Activated CD4-positive, alpha-beta T cell treated with anti-CD3 and anti-CD28 coated beads, Interleukin-2, amount 10 ng/mL, durations not matched to agents 7 days and 5 days (primary cell): ENCODE results near the gene APPL2. TPM values are rescaled to one million over a fixed set of nuclear protein-coding genes. Genes with fewer than 3 reads are reported as not detected.
"Not testable (repeated sequence)": the region's sequence is repeated elsewhere in the genome, so short reads cannot be mapped to it uniquely, and the experiment has no call there.

Experiments used
- CTCF ChIA-PET: fragments of 350-600 bp; sonication (Branson Sonifier 250); formaldehyde crosslinking; loops from one replicate; lab custom pipeline; 2021; ENCODE audit warnings: antibody characterized with exemption; lab: Charles Lee
- POLR2A ChIA-PET: fragments of 350-600 bp; sonication (Branson Sonifier 250); formaldehyde crosslinking; loops from one replicate; lab custom pipeline; 2021; ENCODE audit warnings: antibody characterized with exemption; lab: Charles Lee
- DNase-seq: peaks from one replicate; pipeline ENCODE4 v3.0.0-alpha.2; 2020
- H3K27ac Mint-ChIP-seq: one replicate; pipeline ENCODE4 v1.8.0; 2021; ENCODE audit warnings: mild to moderate bottlenecking, moderate library complexity, mixed read lengths
- H3K27me3 Mint-ChIP-seq: one replicate; pipeline ENCODE4 v1.8.0; 2021; ENCODE audit warnings: mixed read lengths
- H3K36me3 Mint-ChIP-seq: one replicate; pipeline ENCODE4 v1.8.0; 2021; ENCODE audit warnings: low read depth, mixed read lengths
- H3K4me1 Mint-ChIP-seq: one replicate; pipeline ENCODE4 v1.8.0; 2021; ENCODE audit warnings: mixed read lengths
- H3K4me3 Mint-ChIP-seq: one replicate; pipeline ENCODE4 v1.8.0; 2021; ENCODE audit warnings: mild to moderate bottlenecking, moderate library complexity, mixed read lengths
- H3K9me3 Mint-ChIP-seq: one replicate; pipeline ENCODE4 v1.8.0; 2021; ENCODE audit warnings: mixed read lengths
- total RNA-seq, 2 experiments: library from RNA; stranded (reverse); gene quantifications; one replicate each; pipeline ENCODE4 v1.2.3, GENCODE V29; 2021

The APPL2 gene
- total RNA-seq, 2 experiments from 2014 or later, result 24.6 to 27.3 TPM

DNA sequence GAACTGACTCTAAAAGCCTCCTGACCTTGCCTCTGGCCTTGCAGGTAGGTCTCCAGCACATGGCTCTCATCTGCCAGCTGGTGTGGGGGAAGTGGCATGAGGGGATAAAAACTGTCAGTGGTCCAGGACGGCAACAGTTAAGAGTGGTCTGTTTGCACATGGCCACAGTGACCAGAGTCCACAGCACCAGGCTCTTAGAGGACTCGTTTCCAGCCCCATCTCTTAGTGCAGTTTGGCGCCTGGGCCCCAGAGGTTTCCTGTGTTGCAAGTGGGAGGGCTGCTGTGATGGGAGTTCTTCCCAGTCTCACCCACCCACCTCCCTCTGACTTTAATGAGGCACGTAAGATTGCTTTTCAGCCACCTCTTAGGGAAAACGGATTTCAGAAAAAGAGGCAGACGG is 37.0 kb downstream of the APPL2 start:
- Mint-ChIP-seq H3K36me3 (peaks cover 8% of the 10 kb centered on the region), H3K4me3 (no peak overlapping the region), H3K27ac (no peak overlapping the region), H3K9me3 (no peaks in the 10 kb centered on the region), H3K4me1 (no peaks in the 10 kb centered on the region), H3K27me3 (no peaks in the 10 kb centered on the region)
- CTCF ChIA-PET, result interaction anchor here (1.4 kb wide), 1 partner anchor 148 kb away, joined by 3 read pairs; no protein-coding TSS in a partner anchor
- POLR2A ChIA-PET, result no interaction called here
- DNase-seq, result no peak

- H3K4me3 Mint-ChIP-seq, result no peak overlapping the region
These were observed 39.9 kb downstream of the APPL2 start for GRCh38 chr12:105196090-105196489.

GRCh38 chr12:105194947-105195346 is 41.0 kb downstream of the APPL2 start:
- Mint-ChIP-seq H3K4me3 (no peak overlapping the region), H3K27me3 (no peaks in the 10 kb centered on the region), H3K9me3 (no peaks in the 10 kb centered on the region), H3K4me1 (no peaks in the 10 kb centered on the region), H3K36me3 (peaks cover 20% of the 10 kb centered on the region), H3K27ac (no peak overlapping the region)
- ChIA-PET POLR2A (no interaction called here), CTCF (no interaction called here)
- DNase-seq, result no peak

More at GRCh38 chr12:105196090-105196489, 39.9 kb downstream of the APPL2 start:
- H3K9me3 Mint-ChIP-seq, result no peaks in the 10 kb centered on the region
- ChIA-PET POLR2A (no interaction called here), CTCF (no interaction called here)
- DNase-seq, result no peak
- H3K36me3 Mint-ChIP-seq, result peaks cover 13% of the 10 kb centered on the region
- H3K4me1 Mint-ChIP-seq, result no peaks in the 10 kb centered on the region
- no peaks in the 10 kb centered on the region for H3K27me3 Mint-ChIP-seq
- no peak overlapping the region for H3K27ac Mint-ChIP-seq

DNA sequence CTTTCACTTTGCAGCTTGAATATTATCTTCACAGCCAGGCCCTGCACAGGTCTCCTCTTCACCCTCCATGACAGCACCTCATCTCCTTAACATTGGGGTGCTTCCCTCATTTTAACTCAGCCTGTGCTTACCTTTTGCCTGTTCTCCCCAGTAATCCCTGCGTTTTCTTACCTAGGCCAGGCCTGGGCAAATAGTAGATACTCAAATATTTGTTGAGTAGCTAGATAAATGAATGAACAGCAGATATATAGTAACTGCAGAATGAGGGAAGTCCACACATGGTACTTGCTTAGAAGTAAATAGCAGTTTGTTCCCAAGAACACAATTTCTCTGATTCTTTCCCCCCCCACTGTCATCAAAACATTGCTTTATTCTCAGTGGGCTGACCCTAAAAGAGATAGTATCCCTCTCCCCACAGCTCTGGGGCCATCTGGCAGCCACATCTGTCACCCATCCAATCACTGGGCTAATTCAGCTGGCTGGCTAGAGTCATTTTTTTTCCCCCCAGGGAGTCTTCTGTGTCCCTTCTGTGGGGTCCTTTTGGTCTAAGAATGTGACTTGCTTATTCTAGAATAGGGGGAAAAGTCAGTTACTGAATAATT is 43.2 kb downstream of the APPL2 start:
- no peaks in the 10 kb centered on the region for H3K27me3 Mint-ChIP-seq
- H3K9me3 Mint-ChIP-seq, result no peaks in the 10 kb centered on the region
- peaks cover 31% of the 10 kb centered on the region for H3K36me3 Mint-ChIP-seq
- no peak overlapping the region for H3K27ac Mint-ChIP-seq
- DNase-seq, result no peak
- ChIA-PET CTCF (no interaction called here), POLR2A (no interaction called here)
- H3K4me1 Mint-ChIP-seq, result no peaks in the 10 kb centered on the region
- H3K4me3 Mint-ChIP-seq, result no peak overlapping the region

DNA sequence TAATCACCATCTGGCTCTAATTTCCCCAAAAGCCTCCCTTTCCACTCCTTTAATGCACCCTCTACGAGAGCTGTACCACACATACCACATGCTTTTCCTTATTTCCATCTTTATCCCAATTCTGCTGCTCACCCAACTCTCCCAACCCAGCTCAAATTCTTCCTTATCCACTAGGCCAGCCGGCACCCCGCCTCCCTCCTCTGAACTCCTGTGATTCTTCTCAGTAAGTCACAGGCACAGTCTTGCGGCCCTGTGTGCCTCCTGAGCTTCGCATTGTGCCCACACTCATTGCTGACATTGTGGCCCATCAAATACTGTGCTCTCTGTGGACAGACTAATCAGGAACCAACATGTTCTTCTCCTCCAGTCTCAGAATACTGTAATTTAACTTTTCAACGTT is 45.4 kb downstream of the APPL2 start:
- no peak for DNase-seq
- Mint-ChIP-seq H3K4me1 (no peaks in the 10 kb centered on the region), H3K9me3 (no peaks in the 10 kb centered on the region), H3K36me3 (peaks cover 43% of the 10 kb centered on the region), H3K27me3 (no peaks in the 10 kb centered on the region), H3K27ac (no peak overlapping the region), H3K4me3 (no peak overlapping the region)
- ChIA-PET POLR2A (no interaction called here), CTCF (interaction anchor here (1.9 kb wide), 1 partner anchor 11 kb away, joined by 4 read pairs; no protein-coding TSS in a partner anchor)

DNA sequence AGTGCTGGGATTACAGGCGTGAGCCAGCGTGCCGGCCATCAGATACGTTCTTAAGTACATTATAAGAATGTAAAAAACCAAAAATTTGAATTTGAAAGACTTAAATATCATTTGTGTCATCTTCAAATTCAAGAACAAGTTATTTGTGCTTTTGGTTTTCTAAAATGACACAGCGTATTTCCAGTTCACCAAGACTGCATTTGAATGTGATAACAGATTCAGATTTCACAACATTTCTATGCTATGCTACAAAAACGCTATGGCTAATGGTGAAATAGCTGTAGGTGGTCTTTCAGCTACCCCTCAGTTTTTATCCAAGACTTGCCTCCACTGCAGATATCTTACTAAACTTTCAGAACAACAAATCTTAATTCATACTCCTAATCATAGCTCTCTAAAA is 46.7 kb downstream of the APPL2 start:
- Mint-ChIP-seq H3K9me3 (no peaks in the 10 kb centered on the region), H3K27ac (no peak overlapping the region), H3K36me3 (peaks cover 54% of the 10 kb centered on the region), H3K4me1 (no peaks in the 10 kb centered on the region), H3K4me3 (no peak overlapping the region), H3K27me3 (no peaks in the 10 kb centered on the region)
- ChIA-PET POLR2A (no interaction called here), CTCF (interaction anchor here (0.6 to 1.9 kb wide), 2 partner anchors 12 to 98 kb away, joined by 4 read pairs; no protein-coding TSS in a partner anchor)
- no peak for DNase-seq

- CTCF ChIA-PET, result not testable (repeated sequence)
These were observed 52.0 kb downstream of the APPL2 start for GRCh38 chr12:105183976-105184375.

DNA sequence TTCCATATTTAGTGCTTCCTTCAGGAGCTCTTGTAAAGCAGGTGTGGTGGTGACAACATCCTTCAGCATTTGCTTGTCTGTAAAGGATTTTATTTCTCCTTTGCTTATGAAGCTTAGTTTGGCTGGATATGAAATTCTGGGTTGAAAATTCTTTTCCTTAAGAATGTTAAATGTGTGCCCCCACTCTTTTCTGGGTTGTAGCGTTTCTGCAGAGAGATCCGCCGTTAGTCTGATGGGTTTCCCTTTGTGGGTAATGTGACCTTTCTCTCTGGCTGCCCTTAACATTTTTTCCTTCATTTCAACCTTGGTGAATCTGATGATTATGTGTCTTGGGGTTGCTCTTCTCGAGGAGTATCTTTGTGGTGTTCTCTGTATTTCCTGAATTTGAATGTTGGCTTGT is 52.6 kb downstream of the APPL2 start:
- POLR2A ChIA-PET, result interaction anchor here (0.6 kb wide), 1 partner anchor 63 kb away, joined by 3 read pairs; no protein-coding TSS in a partner anchor
- not testable (repeated sequence) for H3K27ac Mint-ChIP-seq, H3K4me3 Mint-ChIP-seq, H3K9me3 Mint-ChIP-seq, H3K27me3 Mint-ChIP-seq, H3K4me1 Mint-ChIP-seq, DNase-seq
- CTCF ChIA-PET, result interaction anchor here (1.1 kb wide), 1 partner anchor 8 kb away, joined by 3 read pairs; no protein-coding TSS in a partner anchor
- peaks cover 80% of the 10 kb centered on the region for H3K36me3 Mint-ChIP-seq

More at GRCh38 chr12:105183976-105184375, 52.0 kb downstream of the APPL2 start:
- DNase-seq, H3K27ac Mint-ChIP-seq, H3K9me3 Mint-ChIP-seq, H3K4me3 Mint-ChIP-seq, POLR2A ChIA-PET, H3K4me1 Mint-ChIP-seq, H3K27me3 Mint-ChIP-seq: not testable (repeated sequence)
- peaks cover 82% of the 10 kb centered on the region for H3K36me3 Mint-ChIP-seq

- H3K4me3 Mint-ChIP-seq, POLR2A ChIA-PET, H3K27ac Mint-ChIP-seq, H3K27me3 Mint-ChIP-seq, CTCF ChIA-PET, H3K4me1 Mint-ChIP-seq, H3K9me3 Mint-ChIP-seq, DNase-seq: not testable (repeated sequence)
- H3K36me3 Mint-ChIP-seq, result peaks cover 65% of the 10 kb centered on the region
These were observed 56.9 kb downstream of the APPL2 start for GRCh38 chr12:105179114-105179513.

DNA sequence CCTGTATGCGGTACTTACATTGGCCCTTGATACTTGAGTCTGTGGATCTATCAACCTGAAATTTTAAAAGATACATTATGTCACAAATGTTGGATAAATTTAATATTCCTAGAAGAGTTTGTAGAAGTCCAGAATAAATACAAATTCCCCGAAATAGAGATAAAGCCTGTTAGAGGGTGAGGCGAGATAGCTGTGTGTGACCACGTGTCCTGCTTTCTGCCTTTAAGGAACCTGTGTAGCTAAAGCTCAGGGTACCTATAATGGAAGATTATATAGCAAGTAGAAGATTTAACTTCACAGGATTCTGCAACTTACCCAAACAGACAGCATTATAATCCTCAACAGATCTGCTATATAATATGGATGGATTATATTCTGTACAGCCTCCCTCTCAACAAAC is 58.8 kb downstream of the APPL2 start:
- DNase-seq, result no peak
- Mint-ChIP-seq H3K27me3 (no peaks in the 10 kb centered on the region), H3K27ac (no peak overlapping the region), H3K4me3 (no peak overlapping the region), H3K4me1 (peaks cover 7% of the 10 kb centered on the region), H3K9me3 (no peaks in the 10 kb centered on the region), H3K36me3 (peaks cover 49% of the 10 kb centered on the region)
- POLR2A ChIA-PET, result no interaction called here
- CTCF ChIA-PET, result no interaction called here

DNA sequence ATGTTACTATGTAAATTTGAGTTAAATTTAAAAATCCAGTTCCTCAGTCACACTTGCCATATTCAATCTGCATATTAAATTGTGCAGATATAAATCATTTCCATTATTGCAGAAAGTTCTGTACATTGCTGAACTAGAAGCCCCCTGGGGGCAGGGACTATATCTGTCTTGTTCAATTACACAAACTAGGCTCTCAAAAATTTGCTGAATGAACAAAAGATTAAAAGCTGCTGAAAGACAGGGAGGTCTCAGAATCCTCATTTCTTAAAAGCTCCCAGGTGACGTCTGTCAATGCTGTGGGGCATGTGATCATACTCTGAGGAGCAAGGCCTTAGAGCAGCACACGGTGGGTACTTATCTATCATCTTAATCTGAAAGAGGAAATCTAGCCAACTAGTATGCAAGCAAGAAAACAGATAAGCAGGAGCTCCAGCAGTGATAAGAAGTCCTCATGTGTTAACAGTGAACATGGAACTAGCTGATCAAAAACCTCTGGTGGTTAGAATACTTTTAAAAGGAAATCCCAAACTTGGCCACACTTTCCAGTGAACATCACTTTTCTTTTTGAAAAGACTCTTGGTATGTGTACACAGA is 60.5 kb downstream of the APPL2 start:
- ChIA-PET CTCF (interaction anchor here (0.6 to 1.4 kb wide), 2 partner anchors 9 to 1411 kb away, joined by 3 to 6 read pairs; no protein-coding TSS in a partner anchor), POLR2A (no interaction called here)
- H3K9me3 Mint-ChIP-seq, result no peaks in the 10 kb centered on the region
- H3K4me1 Mint-ChIP-seq, result peaks cover 7% of the 10 kb centered on the region
- no peak overlapping the region for H3K4me3 Mint-ChIP-seq
- no peak overlapping the region for H3K27ac Mint-ChIP-seq
- H3K27me3 Mint-ChIP-seq, result no peaks in the 10 kb centered on the region
- H3K36me3 Mint-ChIP-seq, result peaks cover 36% of the 10 kb centered on the region
- DNase-seq, result no peak

GRCh38 chr12:105171691-105172436 is 64.1 kb downstream of the APPL2 start:
- Mint-ChIP-seq H3K9me3 (no peaks in the 10 kb centered on the region), H3K27me3 (no peaks in the 10 kb centered on the region), H3K36me3 (peaks cover 40% of the 10 kb centered on the region), H3K4me3 (no peak overlapping the region), H3K4me1 (peaks cover 7% of the 10 kb centered on the region), H3K27ac (no peak overlapping the region)
- CTCF ChIA-PET, result no interaction called here
- POLR2A ChIA-PET, result no interaction called here
- no peak for DNase-seq

- H3K4me3 Mint-ChIP-seq, result no peak overlapping the region
- no peaks in the 10 kb centered on the region for H3K9me3 Mint-ChIP-seq
- H3K4me1 Mint-ChIP-seq, result no peaks in the 10 kb centered on the region
- no peak overlapping the region for H3K27ac Mint-ChIP-seq
- POLR2A ChIA-PET, result interaction anchor here (0.7 kb wide), 1 partner anchor 25 kb away, joined by 3 read pairs; no protein-coding TSS in a partner anchor
- DNase-seq, result no peak
- no peaks in the 10 kb centered on the region for H3K27me3 Mint-ChIP-seq
- peaks cover 34% of the 10 kb centered on the region for H3K36me3 Mint-ChIP-seq
- CTCF ChIA-PET, result no interaction called here
These were observed 65.8 kb downstream of the APPL2 start for GRCh38 chr12:105170139-105170538.
